Measurements from ENCODE around the gene MCOLN3. TPM values are rescaled to one million over a fixed set of nuclear protein-coding genes. Genes with fewer than 3 reads are reported as not detected.

MCOLN3 gene, protein sequence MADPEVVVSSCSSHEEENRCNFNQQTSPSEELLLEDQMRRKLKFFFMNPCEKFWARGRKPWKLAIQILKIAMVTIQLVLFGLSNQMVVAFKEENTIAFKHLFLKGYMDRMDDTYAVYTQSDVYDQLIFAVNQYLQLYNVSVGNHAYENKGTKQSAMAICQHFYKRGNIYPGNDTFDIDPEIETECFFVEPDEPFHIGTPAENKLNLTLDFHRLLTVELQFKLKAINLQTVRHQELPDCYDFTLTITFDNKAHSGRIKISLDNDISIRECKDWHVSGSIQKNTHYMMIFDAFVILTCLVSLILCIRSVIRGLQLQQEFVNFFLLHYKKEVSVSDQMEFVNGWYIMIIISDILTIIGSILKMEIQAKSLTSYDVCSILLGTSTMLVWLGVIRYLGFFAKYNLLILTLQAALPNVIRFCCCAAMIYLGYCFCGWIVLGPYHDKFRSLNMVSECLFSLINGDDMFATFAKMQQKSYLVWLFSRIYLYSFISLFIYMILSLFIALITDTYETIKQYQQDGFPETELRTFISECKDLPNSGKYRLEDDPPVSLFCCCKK
- total RNA-seq: not detected

DNA sequence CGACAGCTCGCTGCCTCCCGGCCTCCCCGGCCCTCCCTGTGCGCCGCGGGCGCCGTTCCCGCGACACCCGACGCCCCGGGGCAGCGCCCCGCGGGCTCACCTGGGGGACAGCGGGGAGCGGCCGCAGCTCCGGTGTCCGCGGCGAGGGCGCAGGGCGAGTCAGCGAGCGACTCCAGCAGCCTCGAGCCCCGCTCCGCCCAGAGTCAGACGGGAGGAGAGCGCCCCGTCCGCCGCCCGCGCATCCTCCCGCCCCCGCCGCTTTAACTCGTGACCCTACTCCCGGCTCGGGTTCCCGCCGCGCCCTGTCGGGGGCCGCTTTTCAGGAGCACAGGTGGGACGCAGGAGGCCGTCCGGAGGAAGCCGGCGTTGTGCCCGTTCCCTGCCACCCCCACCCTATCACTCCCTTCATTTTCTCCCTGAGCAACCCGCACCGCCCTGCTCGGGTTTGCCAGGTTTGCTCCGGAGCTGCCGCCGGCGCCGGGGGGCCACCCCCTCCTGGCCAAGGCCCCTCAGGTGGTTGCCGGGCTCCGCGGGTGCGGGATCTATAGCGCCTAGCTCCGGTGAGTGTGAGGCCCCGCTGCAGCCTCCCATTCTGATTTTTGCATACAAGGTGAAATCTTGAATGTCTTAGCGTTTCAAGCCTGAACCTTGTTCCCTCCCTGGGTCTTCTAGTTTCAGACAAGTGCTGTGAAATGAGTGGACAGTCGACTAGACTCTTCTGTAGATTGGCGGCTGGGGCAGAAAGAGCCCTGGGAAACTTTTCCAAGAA is at the start of gene MCOLN3:
TSS of gene MCOLN3 (minus strand) at position 205 of the 769 bp plus-strand sequence. CDS start 3,140 bp downstream, outside the sequence.

DNA sequence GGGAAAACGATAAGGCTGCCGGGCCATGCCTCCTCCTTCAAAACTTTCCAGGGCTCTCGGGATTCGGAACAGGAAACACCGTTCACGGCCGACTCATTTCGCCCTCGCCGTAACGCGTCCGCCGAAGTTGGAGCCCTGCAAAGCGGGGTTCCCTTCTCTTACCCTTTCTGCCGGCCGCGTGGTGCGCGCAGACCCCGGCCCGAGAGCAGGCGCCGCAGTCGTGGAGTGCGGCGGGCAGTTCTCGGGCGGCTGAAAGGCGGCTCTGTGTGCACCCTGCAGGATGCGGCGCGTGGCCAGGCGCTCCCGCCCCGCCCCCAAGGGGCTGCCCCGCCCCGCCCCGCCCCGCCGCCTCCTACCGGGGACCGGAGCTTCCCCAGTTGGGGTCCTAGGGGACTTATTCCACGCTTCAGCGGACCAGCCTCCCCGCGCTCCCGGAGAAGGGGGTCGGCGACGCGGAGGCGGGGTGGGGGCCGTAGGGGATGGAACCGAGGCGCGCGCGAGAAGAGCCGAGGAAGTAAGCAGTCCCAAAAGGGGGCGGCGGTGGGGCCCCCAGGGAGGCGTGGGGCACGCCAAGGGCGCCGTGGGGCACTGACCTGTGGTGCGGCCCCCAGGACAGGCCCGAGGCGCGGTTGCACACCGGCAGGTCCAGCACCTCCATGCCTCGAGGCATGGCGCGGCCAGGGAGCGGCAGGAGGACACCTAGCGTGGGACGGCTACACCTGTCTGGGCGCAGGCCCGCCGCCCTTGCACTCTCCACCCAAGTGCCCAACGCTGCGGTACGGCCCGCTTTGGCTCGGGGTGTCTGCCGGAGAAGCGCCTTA is 51.2 kb downstream of the MCOLN3 start, which contains the start of gene MCOLN2:
TSS of gene MCOLN2 (minus strand) at position 268 of the 821 bp plus-strand sequence. CDS start at position 27, 241 bp downstream.

Other genes starting within 250 kb of the MCOLN3 start
- gene LPAR3, start 155.3 kb downstream of the MCOLN3 start, total RNA-seq: not detected
- not detected for gene MCOLN2, start 51.4 kb downstream of the MCOLN3 start, total RNA-seq
- gene SYDE2, start 152.5 kb upstream of the MCOLN3 start, total RNA-seq: 3.1 TPM
- gene C1orf52, start 211.2 kb upstream of the MCOLN3 start, total RNA-seq: 23.2 TPM
- 24.1 TPM for gene BCL10, start 228.1 kb upstream of the MCOLN3 start, total RNA-seq

All from parietal lobe (tissue), 1 donor.